ENCODE measurements around the gene THSD4. TPM values are rescaled to one million over a fixed set of nuclear protein-coding genes. Genes with fewer than 3 reads are reported as not detected.

Gene THSD4
- total and polyA plus RNA-seq, 2 of the 4 experiments (the other 2 are of a cell fraction): 25.5 to 31.1 TPM

DNA sequence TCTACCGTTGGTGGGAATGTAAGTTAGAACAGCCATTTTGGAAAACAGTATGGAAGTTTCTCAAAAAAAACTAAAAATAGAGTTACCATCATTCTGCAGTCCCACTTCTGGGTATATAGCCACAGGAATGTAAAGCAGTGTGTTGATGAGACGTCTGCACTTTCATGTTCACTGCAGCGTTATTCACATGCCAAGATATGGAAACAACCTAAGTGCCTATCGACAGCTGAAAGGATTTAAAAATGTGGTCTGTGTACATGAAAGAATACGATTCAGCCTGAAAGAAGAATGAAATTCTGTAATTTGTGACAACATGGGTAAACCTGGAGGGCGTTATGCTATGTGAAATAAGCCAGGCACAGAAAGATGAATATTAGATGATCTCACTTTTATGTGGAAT is 157.7 kb downstream of the THSD4 start:
- WGBS, 2 experiments (ENCODE audit: extremely low coverage in 2 of 2, insufficient read length in 1 of 2): 18% methylated on average over 4 of the region's 6 CpGs; no CpG with 5 or more reads in 1 of the 2 experiments
- 0 out of 3 replicates have a peak overlapping the region, but pooled peaks have one; percentile 76 for H2BK15ac ChIP-seq (ENCODE audit: low read depth, low read length)
- H2AFZ ChIP-seq (replicated peaks; ENCODE audit: low read length, poor library complexity): peak overlapping the region; percentile 59
- in situ Hi-C loops (cut with MboI; ENCODE audit: low sequenced_read_pairs): no loop called here
- ChIA-PET CTCF (no interaction called here), POLR2A (ENCODE audit: unreplicated experiment) (interaction anchor here (0.7 kb wide), 1 partner anchor 29 kb away, joined by 3 read pairs; no protein-coding TSS in a partner anchor)
- H4K91ac ChIP-seq (ENCODE audit: insufficient read depth, low read depth, low read length): 0 out of 2 replicates have a peak overlapping the region, but pooled peaks have one; percentile 15
- peak overlapping the region; percentile 87 for H2BK5ac ChIP-seq (ENCODE audit: low read depth, low read length, poor library complexity, severe bottlenecking)
- no TSS peak for BruUV-seq (replicated peaks)
- H3K14ac ChIP-seq (replicated peaks; ENCODE audit: low read depth, low read length): peak overlapping the region; percentile 88
- peak overlapping the region; percentile 46 for H3K56ac ChIP-seq (ENCODE audit: extremely low read depth, insufficient read depth, low read length)
- peak overlapping the region; percentile 14; the same call in 1 of the 2 replicates for H4K5ac ChIP-seq (ENCODE audit: low read depth, low read length)
- dilution Hi-C loops (cut with HindIII; ENCODE audit: low sequenced_read_pairs, unreplicated experiment): no loop called here
- TF ChIP-seq RAD21 (IDR thresholded peaks at IDR 0.05; ENCODE audit: low read length) (peak; percentile 5; the same call in 1 of the 2 replicates), BHLHE40 (IDR thresholded peaks at IDR 0.05; ENCODE audit: low read depth, low read length) (peak; percentile 47; the same call in 1 of the 2 replicates), RFX5 (IDR thresholded peaks at IDR 0.05; ENCODE audit: low read depth, low read length) (no peak)
- 0 out of 2 replicates have a peak overlapping the region, but pooled peaks have one; percentile 74 for H2AK5ac ChIP-seq (ENCODE audit: low read depth, low read length)
- H3K27ac ChIP-seq (ENCODE audit: insufficient read depth, low read length): peak overlapping the region; percentile 60; the same call in 1 of the 2 replicates
- H4K20me1 ChIP-seq (ENCODE audit: insufficient read depth, low read length): no peaks in the 10 kb centered on the region
- peak overlapping the region; percentile 41; the same call in 1 of the 2 replicates for H3K23ac ChIP-seq (ENCODE audit: low read depth, low read length)
- H3K9ac ChIP-seq (ENCODE audit: low read depth, low read length): peak overlapping the region; percentile 29; the same call in 1 of the 2 replicates
- H4K8ac ChIP-seq (ENCODE audit: low read depth in 2 of 2, low read length in 2 of 2): peak overlapping the region in 1 of 2 experiments; percentile 83; a peak in 2 of 4 replicates
- no peaks in the 10 kb centered on the region for H3K9me3 ChIP-seq (ENCODE audit: control insufficient read depth, insufficient read depth, low read length)
- H3K4me2 ChIP-seq (ENCODE audit: low read depth, low read length): peak overlapping the region; percentile 82; the same call in 1 of the 2 replicates
- H2BK120ac ChIP-seq (ENCODE audit: low read depth, low read length): peak overlapping the region; percentile 84
- no peak overlapping the region for H2AK9ac ChIP-seq (replicated peaks; ENCODE audit: low read depth, low read length, poor library complexity)
- H3K27me3 ChIP-seq (ENCODE audit: control insufficient read depth, insufficient read depth, low read length): no peaks in the 10 kb centered on the region
- ATAC-seq (ENCODE audit: low read depth): peak; percentile 33; the same call in 1 of the 2 replicates
- H3K4ac ChIP-seq (ENCODE audit: low read depth, low read length): peak overlapping the region; percentile 67
- no peaks in the 10 kb centered on the region for H3K36me3 ChIP-seq (ENCODE audit: control insufficient read depth, insufficient read depth, low read length)
- peaks cover 19% of the 10 kb centered on the region for H3K9me1 ChIP-seq (ENCODE audit: insufficient read depth, low read length)
- H3K18ac ChIP-seq (ENCODE audit: low read depth, low read length): peak overlapping the region; percentile 55; the same call in 1 of the 2 replicates
- no peak overlapping the region for H3K4me3 ChIP-seq (ENCODE audit: insufficient read depth, low read depth, low read length)
- intact Hi-C loops (cut with micrococcal nuclease): loop anchor here (10.0 kb wide), 1 partner anchor 258 kb away; no protein-coding TSS in a partner anchor
- H3K79me1 ChIP-seq (ENCODE audit: low read depth in 1 of 2, low read length in 2 of 2): peaks cover 6 to 28% of the 10 kb centered on the region in 2 experiments; a peak in 3 of 4 replicates
- DNase-seq: peak; percentile 84
- peaks cover 23% of the 10 kb centered on the region for H3K4me1 ChIP-seq (ENCODE audit: control insufficient read depth, insufficient read depth, low read length)
- peak overlapping the region; percentile 87 for H2BK20ac ChIP-seq (ENCODE audit: low read depth, low read length)

All from IMR-90 (cell line).